ENCODE measurements around the gene CPVL. TPM values are rescaled to one million over a fixed set of nuclear protein-coding genes. Genes with fewer than 3 reads are reported as not detected.

Gene CPVL
- total RNA-seq, 3 donors from 2014 or later (not counting 1 experiment from before 2014, with no cell fraction given), result 4.9 to 11.6 (median 9.8) TPM

- H3K27ac Mint-ChIP-seq, result no peak overlapping the region
- no peaks in the 10 kb centered on the region for H3K36me3 Mint-ChIP-seq
- ATAC-seq (no peak), DNase-seq (no peak)
- H3K27me3 ChIP-seq (ENCODE audit: control insufficient read depth, insufficient read depth, low read length), result no peaks in the 10 kb centered on the region
- H3K4me3 Mint-ChIP-seq, result no peak overlapping the region
- H3K4me1 ChIP-seq (ENCODE audit: control insufficient read depth, insufficient read depth, low read length), result peaks cover 9% of the 10 kb centered on the region
- no peaks in the 10 kb centered on the region for H3K9me3 ChIP-seq (ENCODE audit: control insufficient read depth, insufficient read depth, low read length)
- 48% methylated on average over 2 of the region's 2 CpGs for WGBS (ENCODE audit: insufficient coverage)
- no peak for TF ChIP-seq CTCF (IDR thresholded peaks at IDR 0.05)
- H3K27me3 Mint-ChIP-seq (ENCODE audit: low read depth in 2 of 2), result no peaks in the 10 kb centered on the region
- H3K9me3 Mint-ChIP-seq, result no peaks in the 10 kb centered on the region
- no peak overlapping the region for H3K4me3 ChIP-seq (ENCODE audit: low read length)
- no peaks in the 10 kb centered on the region for H3K36me3 ChIP-seq (ENCODE audit: control insufficient read depth, insufficient read depth, low read length)
- H3K4me1 Mint-ChIP-seq, result peaks cover 13 to 14% of the 10 kb centered on the region in 2 donors
- intact Hi-C loops (cut with micrococcal nuclease), result no loop called here
- H3K27ac ChIP-seq (ENCODE audit: low read length), result no peak overlapping the region
Measured at GRCh38 chr7:29086545-29086944, 59.8 kb downstream of the CPVL start.

- no peak overlapping the region for H3K27ac Mint-ChIP-seq
- no peaks in the 10 kb centered on the region for H3K36me3 Mint-ChIP-seq
- no peak overlapping the region for H3K4me3 Mint-ChIP-seq
- Histone ChIP-seq H3K4me1 (ENCODE audit: control insufficient read depth, insufficient read depth, low read length) (peaks cover 2% of the 10 kb centered on the region), H3K4me3 (ENCODE audit: low read length) (no peak overlapping the region), H3K27me3 (ENCODE audit: control insufficient read depth, insufficient read depth, low read length) (no peaks in the 10 kb centered on the region), H3K9me3 (ENCODE audit: control insufficient read depth, insufficient read depth, low read length) (no peaks in the 10 kb centered on the region), H3K36me3 (ENCODE audit: control insufficient read depth, insufficient read depth, low read length) (no peaks in the 10 kb centered on the region), H3K27ac (ENCODE audit: low read length) (no peak overlapping the region)
- H3K27me3 Mint-ChIP-seq (ENCODE audit: low read depth in 2 of 2), result peaks cover 0 to 5% of the 10 kb centered on the region in 2 donors
- intact Hi-C loops (cut with micrococcal nuclease), result no loop called here
- DNase-seq (no peak), ATAC-seq (no peak)
- no peaks in the 10 kb centered on the region for H3K9me3 Mint-ChIP-seq
- TF ChIP-seq CTCF (IDR thresholded peaks at IDR 0.05), result no peak
- H3K4me1 Mint-ChIP-seq, result no peaks in the 10 kb centered on the region
Measured at GRCh38 chr7:29084832-29085231, 61.5 kb downstream of the CPVL start.

- no peak for ATAC-seq
- Histone ChIP-seq H3K27me3 (ENCODE audit: control insufficient read depth, insufficient read depth, low read length) (no peaks in the 10 kb centered on the region), H3K4me1 (ENCODE audit: control insufficient read depth, insufficient read depth, low read length) (peaks cover 2% of the 10 kb centered on the region), H3K9me3 (ENCODE audit: control insufficient read depth, insufficient read depth, low read length) (no peaks in the 10 kb centered on the region), H3K36me3 (ENCODE audit: control insufficient read depth, insufficient read depth, low read length) (no peaks in the 10 kb centered on the region), H3K27ac (ENCODE audit: low read length) (no peak overlapping the region), H3K4me3 (ENCODE audit: low read length) (no peak overlapping the region)
- WGBS (ENCODE audit: insufficient coverage), result 37% methylated on average over 7 of the region's 7 CpGs
- no peak overlapping the region for H3K27ac Mint-ChIP-seq
- H3K9me3 Mint-ChIP-seq, result no peaks in the 10 kb centered on the region
- intact Hi-C loops (cut with micrococcal nuclease), result no loop called here
- no peak for TF ChIP-seq CTCF (IDR thresholded peaks at IDR 0.05)
- peaks cover 7 to 13% of the 10 kb centered on the region in 2 donors for H3K27me3 Mint-ChIP-seq (ENCODE audit: low read depth in 2 of 2)
- no peak overlapping the region for H3K4me3 Mint-ChIP-seq
- no peaks in the 10 kb centered on the region for H3K4me1 Mint-ChIP-seq
- DNase-seq, result no peak
- no peaks in the 10 kb centered on the region for H3K36me3 Mint-ChIP-seq
Measured at GRCh38 chr7:29080803-29081202, 65.5 kb downstream of the CPVL start.

Data from natural killer cell (primary cell).